ENCODE results near the gene SORCS2.

- TF ChIP-seq CTCF (IDR thresholded peaks at IDR 0.05) (no peak), TCF7L2 (IDR thresholded peaks at IDR 0.05; ENCODE audit: low read depth, low read length) (no peak), POLR2AphosphoS5 (IDR thresholded peaks at IDR 0.05; ENCODE audit: low read depth, low read length) (no peak), REST (IDR thresholded peaks at IDR 0.05; ENCODE audit: insufficient read depth in 1 of 2, low read depth in 2 of 2, low read length in 1 of 2) (no peak), SIN3A (IDR thresholded peaks at IDR 0.05; ENCODE audit: borderline replicate concordance, insufficient read depth, low read depth, low read length) (no peak)
These were observed 3.4 kb downstream of the SORCS2 start for GRCh38 chr4:7195546-7196287.

Measured in Panc1 (cell line).